GM18867 (cell line): ENCODE results near the gene RICTOR.

Experiments
- ATAC-seq: cut with Tn5 transposase; IDR thresholded peaks from one replicate; pipeline ENCODE4 v1.9.1; 2021; ENCODE audit warnings: mild to moderate bottlenecking, moderate library complexity; ENCODE audit not compliant: unreplicated experiment

The RICTOR gene

GRCh38 chr5:39100301-39100850 lies 26.2 kb upstream of the RICTOR start:
- ATAC-seq = no peak

GRCh38 chr5:39099831-39100230 lies 25.6 kb upstream of the RICTOR start:
- no peak for ATAC-seq

- ATAC-seq = no peak
Measured at GRCh38 chr5:39093352-39093751, 19.2 kb upstream of the RICTOR start.

GRCh38 chr5:39092581-39093351 lies 18.6 kb upstream of the RICTOR start:
- no peak for ATAC-seq

- no peak for ATAC-seq
Measured at GRCh38 chr5:39091940-39092580, 17.9 kb upstream of the RICTOR start.

- no peak for ATAC-seq
Measured at GRCh38 chr5:39083968-39084367, 9.8 kb upstream of the RICTOR start.

- no peak for ATAC-seq
Measured at GRCh38 chr5:39082995-39083394, 8.8 kb upstream of the RICTOR start.

- ATAC-seq = peak; percentile 55
Measured at GRCh38 chr5:39080597-39081204, 6.5 kb upstream of the RICTOR start.

- no peak for ATAC-seq
Measured at GRCh38 chr5:39080168-39080567, 6.0 kb upstream of the RICTOR start.

GRCh38 chr5:39079147-39079546 lies 4.9 kb upstream of the RICTOR start:
- no peak for ATAC-seq

GRCh38 chr5:39076757-39077728 lies 2.8 kb upstream of the RICTOR start:
- peak; percentile 22 for ATAC-seq

- no peak for ATAC-seq
Measured at GRCh38 chr5:39076101-39076756, 2.0 kb upstream of the RICTOR start.

GRCh38 chr5:39073767-39074016 lies 507 bp downstream of the RICTOR start:
- ATAC-seq = peak; percentile 29

GRCh38 chr5:39072925-39073766 lies 1.1 kb downstream of the RICTOR start:
- ATAC-seq = peak; percentile 31

- no peak for ATAC-seq
Measured at GRCh38 chr5:39068099-39068498, 6.1 kb downstream of the RICTOR start.

- ATAC-seq = no peak
Measured at GRCh38 chr5:39064450-39064849, 9.7 kb downstream of the RICTOR start.

- no peak for ATAC-seq
Measured at GRCh38 chr5:39063037-39063436, 11.2 kb downstream of the RICTOR start.

- no peak for ATAC-seq
Measured at GRCh38 chr5:39062530-39062929, 11.7 kb downstream of the RICTOR start.

GRCh38 chr5:39062104-39062503 lies 12.1 kb downstream of the RICTOR start:
- no peak for ATAC-seq

GRCh38 chr5:39059064-39059463 lies 15.1 kb downstream of the RICTOR start:
- ATAC-seq = no peak
